SK-N-SH (cell line): ENCODE measurements around the gene HUWE1. TPM values are rescaled to one million over a fixed set of nuclear protein-coding genes. Genes with fewer than 3 reads are reported as not detected.

Experiments used
- CTCF ChIA-PET: fragments of 300-600, 350-600 bp; formaldehyde crosslinking; extraction: SDS; loops from one replicate; lab custom pipeline; 2021; lab: Yijun Ruan, JAX
- POLR2A ChIA-PET: fragments of 350-600 bp; sonication (Branson Sonifier 250); formaldehyde crosslinking; extraction: SDS; loops from one replicate; lab custom pipeline; 2020; ENCODE audit warnings: antibody characterized with exemption, inconsistent platforms; lab: Yijun Ruan, JAX
- DNase-seq: peaks from one replicate; pipeline ENCODE4 v3.0.0; 2012
- H2AFZ ChIP-seq: fragments of 200-600 bp; sonication (generic); 2 replicates; pipeline ENCODE4 v1.8.1; 2016; ENCODE audit warnings: antibody characterized with exemption, mild to moderate bottlenecking, low read depth
- H3F3A ChIP-seq: fragments of 200-600 bp; sonication (generic); replicated peaks from 2 replicates; pipeline ENCODE3; 2016; ENCODE audit warnings: antibody characterized with exemption, mild to moderate bottlenecking; ENCODE audit not compliant: insufficient read depth
- H3K27ac ChIP-seq, 2 experiments: fragments of 200-500 bp in 1 of 2; fragments of 200-600 bp in 1 of 2; sonication (Bioruptor generic) in 1 of 2; sonication (generic), shearing (Covaris generic) in 1 of 2; 2 replicates each; pipeline versions ENCODE4 v1.5.1 to v1.6.1; 2014 to 2016; ENCODE audit warnings: low read depth in 2 of 2, inconsistent platforms in 1 of 2, low read length in 1 of 2, mild to moderate bottlenecking in 1 of 2, mixed read lengths in 1 of 2
- H3K27me3 ChIP-seq: fragments of 200-600 bp; sonication (generic), shearing (Covaris generic); 2 replicates; pipeline ENCODE4 v1.6.1; 2016; ENCODE audit warnings: mixed run types; ENCODE audit not compliant: insufficient read depth
- H3K36me3 ChIP-seq, 2 experiments: fragments of 200-500 bp in 1 of 2; fragments of 200-600 bp in 1 of 2; sonication (Bioruptor generic) in 1 of 2; sonication (generic) in 1 of 2; replicated peaks in 1 of 2; 2 replicates each; pipeline versions ENCODE3 to v1.5.1; 2014 to 2016; ENCODE audit warnings: low read length in 1 of 2, mild to moderate bottlenecking in 1 of 2; ENCODE audit not compliant: insufficient read depth in 2 of 2, control insufficient read depth in 1 of 2
- H3K4me1 ChIP-seq, 2 experiments: fragments of 200-500 bp in 1 of 2; fragments of 200-600 bp in 1 of 2; sonication (Bioruptor generic) in 1 of 2; sonication (generic), shearing (Covaris generic) in 1 of 2; 2 replicates each; pipeline versions ENCODE4 v1.5.1 to v1.6.1; 2014 to 2016; ENCODE audit warnings: low read depth in 1 of 2, low read length in 1 of 2, mixed run types in 1 of 2; ENCODE audit not compliant: insufficient read depth in 2 of 2, control insufficient read depth in 1 of 2
- H3K4me2 ChIP-seq: fragments of 200-600 bp; sonication (generic), shearing (Covaris generic); 2 replicates; pipeline ENCODE4 v1.6.1; 2017; ENCODE audit warnings: mixed run types
- H3K4me3 ChIP-seq, 2 experiments: fragments of 200-500 bp in 1 of 2; fragments of 200-600 bp in 1 of 2; sonication (Bioruptor generic) in 1 of 2; sonication (generic), shearing (Covaris generic) in 1 of 2; 2 replicates each; pipeline versions ENCODE4 v1.5.1 to v1.8.1; 2014 to 2016; ENCODE audit warnings: low read depth in 2 of 2, inconsistent platforms in 1 of 2, low read length in 1 of 2, mild to moderate bottlenecking in 1 of 2, mixed read lengths in 1 of 2, moderate library complexity in 1 of 2
- H3K79me2 ChIP-seq: fragments of 200-600 bp; sonication (generic); 2 replicates; pipeline ENCODE4 v1.8.1; 2017; ENCODE audit warnings: mild to moderate bottlenecking; ENCODE audit not compliant: insufficient read depth
- H3K9ac ChIP-seq: fragments of 200-600 bp; sonication (generic); 2 replicates; pipeline ENCODE4 v1.6.1; 2017; ENCODE audit warnings: mixed run types
- H3K9me2 ChIP-seq: fragments of 200-600 bp; sonication (generic); 2 replicates; pipeline ENCODE4 v1.6.1; 2017; ENCODE audit warnings: mixed run types
- H3K9me3 ChIP-seq: fragments of 200-600 bp; sonication (generic); 2 replicates; pipeline ENCODE4 v1.6.1; 2017; ENCODE audit warnings: mixed run types, mild to moderate bottlenecking, moderate library complexity
- H4K20me1 ChIP-seq: fragments of 200-600 bp; sonication (generic); 2 replicates; pipeline ENCODE4 v1.6.1; 2017; ENCODE audit warnings: mild to moderate bottlenecking, mixed run types; ENCODE audit not compliant: insufficient read depth
- CHD2 ChIP-seq: fragments of 150-350 bp; IDR thresholded peaks from 2 replicates; pipeline ENCODE4 v1.6.1; 2018; ENCODE audit warnings: low read length; ENCODE audit not compliant: partially characterized antibody
- EP300 ChIP-seq, 2 experiments: IDR thresholded peaks; 2 replicates each; pipeline versions ENCODE4 v1.4.0 to v1.6.1; 2012; ENCODE audit warnings: borderline replicate concordance in 1 of 2, low read depth in 1 of 2, low read length in 1 of 2
- EZH2phosphoT487 ChIP-seq: fragments of 200-600 bp; sonication (generic); IDR thresholded peaks from 2 replicates; pipeline ENCODE4 v1.6.1; 2017; ENCODE audit warnings: low read depth, mixed run types, mild to moderate bottlenecking, antibody characterized with exemption, moderate library complexity, borderline replicate concordance
- FOSL2 ChIP-seq: IDR thresholded peaks from 2 replicates; pipeline ENCODE4 v1.4.0; 2012; ENCODE audit warnings: low read depth, mild to moderate bottlenecking, moderate library complexity, borderline replicate concordance
- JUND ChIP-seq: IDR thresholded peaks from 2 replicates; pipeline ENCODE4 v1.4.0; 2012
- MXI1 ChIP-seq: IDR thresholded peaks from 2 replicates; pipeline ENCODE4 v1.6.1; 2012; ENCODE audit warnings: mild to moderate bottlenecking, low read depth, low read length, improper control_type of control experiment
- NFIC ChIP-seq: IDR thresholded peaks from 2 replicates; pipeline ENCODE4 v1.4.0; 2012; ENCODE audit warnings: borderline replicate concordance
- NRF1 ChIP-seq: IDR thresholded peaks from 2 replicates; pipeline ENCODE4 v1.6.1; 2012; ENCODE audit warnings: low read depth, mild to moderate bottlenecking, low read length
- POLR2AphosphoS5 ChIP-seq: IDR thresholded peaks from 2 replicates; pipeline ENCODE4 v1.6.1; 2012; ENCODE audit warnings: low read depth, low read length
- RFX5 ChIP-seq: IDR thresholded peaks from 2 replicates; pipeline ENCODE4 v1.6.1; 2012; ENCODE audit warnings: mild to moderate bottlenecking, improper control_type of control experiment, low read length
- RXRA ChIP-seq: IDR thresholded peaks from 2 replicates; pipeline ENCODE4 v1.4.0; 2012; ENCODE audit warnings: low read depth, mild to moderate bottlenecking, borderline replicate concordance
- SMC3 ChIP-seq: IDR thresholded peaks from 2 replicates; pipeline ENCODE4 v1.6.1; 2012; ENCODE audit warnings: low read depth, low read length, improper control_type of control experiment
- TCF12 ChIP-seq: IDR thresholded peaks from 2 replicates; pipeline ENCODE4 v1.4.0; 2012
- TEAD4 ChIP-seq: IDR thresholded peaks from 2 replicates; pipeline ENCODE4 v1.4.0; 2012; ENCODE audit warnings: mild to moderate bottlenecking, borderline replicate concordance; ENCODE audit not compliant: insufficient read depth
- YY1 ChIP-seq: IDR thresholded peaks from 2 replicates; pipeline ENCODE4 v1.4.0; 2012; ENCODE audit warnings: low read depth, mild to moderate bottlenecking
- WGBS: methylation state at CpG from one replicate; pipeline ENCODE4 v1.1.6; 2017; ENCODE audit warnings: low lambda C conversion rate; 5-methylcytosine and 5-hydroxymethylcytosine counted together
- polyA plus RNA-seq, 3 experiments: library from polyadenylated mRNA; depleted of rRNA; stranded (reverse); fragments of >200 nt; gene quantifications; 2 replicates each; pipeline ENCODE4 v1.2.3, GENCODE V29; 2012
- TF ChIP-seq, protein P1 (sequence below): fragments of 200-600 bp; sonication (generic); IDR thresholded peaks from 2 replicates; pipeline ENCODE4 v1.6.1; 2017; ENCODE audit warnings: antibody characterized with exemption, mild to moderate bottlenecking, moderate library complexity
- TF ChIP-seq, protein P2 (sequence below): fragments of 150-350 bp; IDR thresholded peaks from 2 replicates; pipeline ENCODE4 v1.6.1; 2016; ENCODE audit warnings: mild to moderate bottlenecking, low read depth, low read length

HUWE1 gene
- polyA plus RNA-seq, 1 of the 3 experiments (the other 2 are of a cell fraction), result 43.4 TPM

DNA sequence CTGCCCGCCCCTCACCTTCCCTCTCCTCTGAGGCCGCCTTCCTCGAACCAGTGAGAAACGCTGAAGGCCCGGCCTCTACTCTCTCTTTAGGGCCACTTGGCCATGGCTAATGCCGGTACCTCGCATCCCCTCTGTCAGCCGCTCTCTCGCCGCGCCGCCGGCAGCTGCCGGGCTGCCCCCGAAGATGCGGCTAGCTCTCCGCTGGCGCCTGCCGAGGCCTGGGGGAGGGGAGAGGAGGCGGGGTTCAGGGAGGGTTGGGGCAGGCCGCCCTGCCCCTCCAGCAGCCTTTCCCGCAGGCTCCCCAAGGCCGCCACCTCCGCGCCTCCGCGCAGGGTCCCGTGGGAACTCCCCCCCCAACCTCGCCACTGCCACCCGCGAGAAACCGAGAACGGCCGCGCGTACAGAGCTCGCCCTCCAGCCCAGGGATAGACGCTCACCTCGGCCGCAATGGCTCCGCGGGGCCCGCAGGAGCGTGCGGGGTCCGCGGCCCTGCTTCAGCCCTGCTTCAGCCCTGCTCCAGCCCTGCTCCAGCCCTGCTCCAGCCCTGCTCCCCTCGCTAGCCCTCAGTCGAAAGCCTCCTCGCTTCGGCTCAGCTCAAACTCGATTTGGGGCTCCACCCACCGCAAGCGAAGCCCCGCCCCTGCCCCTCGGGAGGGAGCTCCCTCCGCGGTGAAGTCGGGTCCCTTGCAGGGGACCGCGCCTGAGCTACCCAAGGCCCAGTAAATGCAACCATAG is at the start of gene HUWE1 (continued):
- TF ChIP-seq FOSL2 (no peak), CHD2 (peak; percentile 70), RXRA (no peak), YY1 (0 out of 2 replicates have a peak, but pooled peaks have one; percentile 18), EP300 (IDR thresholded peaks at IDR 0.05; ENCODE audit: borderline replicate concordance in 1 of 2, low read depth in 1 of 2, low read length in 1 of 2) (no peak), JUND (no peak), EZH2phosphoT487 (no peak), TCF12 (0 out of 2 replicates have a peak, but pooled peaks have one; percentile 9), RFX5 (no peak), POLR2AphosphoS5 (peak; percentile 50), TEAD4 (no peak), MXI1 (no peak), SMC3 (no peak), NRF1 (no peak)
- TF ChIP-seq, protein P1, sequence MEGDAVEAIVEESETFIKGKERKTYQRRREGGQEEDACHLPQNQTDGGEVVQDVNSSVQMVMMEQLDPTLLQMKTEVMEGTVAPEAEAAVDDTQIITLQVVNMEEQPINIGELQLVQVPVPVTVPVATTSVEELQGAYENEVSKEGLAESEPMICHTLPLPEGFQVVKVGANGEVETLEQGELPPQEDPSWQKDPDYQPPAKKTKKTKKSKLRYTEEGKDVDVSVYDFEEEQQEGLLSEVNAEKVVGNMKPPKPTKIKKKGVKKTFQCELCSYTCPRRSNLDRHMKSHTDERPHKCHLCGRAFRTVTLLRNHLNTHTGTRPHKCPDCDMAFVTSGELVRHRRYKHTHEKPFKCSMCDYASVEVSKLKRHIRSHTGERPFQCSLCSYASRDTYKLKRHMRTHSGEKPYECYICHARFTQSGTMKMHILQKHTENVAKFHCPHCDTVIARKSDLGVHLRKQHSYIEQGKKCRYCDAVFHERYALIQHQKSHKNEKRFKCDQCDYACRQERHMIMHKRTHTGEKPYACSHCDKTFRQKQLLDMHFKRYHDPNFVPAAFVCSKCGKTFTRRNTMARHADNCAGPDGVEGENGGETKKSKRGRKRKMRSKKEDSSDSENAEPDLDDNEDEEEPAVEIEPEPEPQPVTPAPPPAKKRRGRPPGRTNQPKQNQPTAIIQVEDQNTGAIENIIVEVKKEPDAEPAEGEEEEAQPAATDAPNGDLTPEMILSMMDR, result no peak
- TF ChIP-seq, protein P2, sequence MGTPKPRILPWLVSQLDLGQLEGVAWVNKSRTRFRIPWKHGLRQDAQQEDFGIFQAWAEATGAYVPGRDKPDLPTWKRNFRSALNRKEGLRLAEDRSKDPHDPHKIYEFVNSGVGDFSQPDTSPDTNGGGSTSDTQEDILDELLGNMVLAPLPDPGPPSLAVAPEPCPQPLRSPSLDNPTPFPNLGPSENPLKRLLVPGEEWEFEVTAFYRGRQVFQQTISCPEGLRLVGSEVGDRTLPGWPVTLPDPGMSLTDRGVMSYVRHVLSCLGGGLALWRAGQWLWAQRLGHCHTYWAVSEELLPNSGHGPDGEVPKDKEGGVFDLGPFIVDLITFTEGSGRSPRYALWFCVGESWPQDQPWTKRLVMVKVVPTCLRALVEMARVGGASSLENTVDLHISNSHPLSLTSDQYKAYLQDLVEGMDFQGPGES, result no peak
- TF ChIP-seq, all 33 proteins: peak for 8

DNA sequence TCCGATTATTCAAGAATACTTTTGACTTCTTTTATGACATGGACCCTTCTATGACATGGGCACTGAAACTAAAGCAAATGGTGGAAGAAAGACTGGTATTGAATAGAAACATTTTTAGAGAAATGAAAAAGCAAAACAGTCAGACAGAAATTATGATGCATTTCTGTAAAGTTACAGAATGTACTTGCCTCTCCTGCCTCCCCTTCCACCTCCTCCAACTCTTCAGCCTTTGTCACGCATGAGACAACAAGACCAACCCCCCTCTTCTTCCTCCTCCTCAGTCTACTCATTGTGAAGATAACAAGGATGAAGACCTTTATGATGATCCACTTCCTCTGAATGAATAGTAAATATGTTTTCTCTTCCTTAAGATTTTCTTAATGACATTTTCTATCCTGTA is 46.3 kb upstream of the HUWE1 start:
- WGBS, result 27% methylated on average over 2 of the region's 2 CpGs
- Histone ChIP-seq H3K79me2 (no peaks in the 10 kb centered on the region), H3K4me3 (no peak overlapping the region), H3K4me1 (no peaks in the 10 kb centered on the region), H3K36me3 (no peaks in the 10 kb centered on the region), H4K20me1 (no peaks in the 10 kb centered on the region), H3K9me2 (no peaks in the 10 kb centered on the region), H3K27ac (no peak overlapping the region), H2AFZ (no peak overlapping the region), H3K4me2 (no peak overlapping the region), H3K9ac (no peak overlapping the region), H3K27me3 (no peaks in the 10 kb centered on the region; the same call in 1 of the 2 replicates), H3F3A (no peaks in the 10 kb centered on the region), H3K9me3 (no peaks in the 10 kb centered on the region)
- ChIA-PET CTCF (no interaction called here), POLR2A (no interaction called here)
- no peak for DNase-seq
- TF ChIP-seq MXI1, result no peak
- TF ChIP-seq NFIC, result no peak
